A673 (cell line): ENCODE measurements around the gene CNOT10. TPM values are rescaled to one million over a fixed set of nuclear protein-coding genes. Genes with fewer than 3 reads are reported as not detected.

Source experiments
- BruUV-seq: library from RNA; stranded (reverse); fragments of 400-500 nt; replicated peaks from 2 replicates; lab custom pipeline; 2021; lab: Mats Ljungman, UMichigan
- CTCF ChIA-PET: fragments of 300-600 bp; sonication (Branson Sonifier 250); formaldehyde crosslinking; loops from one replicate; lab custom pipeline; 2022; ENCODE audit warnings: antibody characterized with exemption; lab: Charles Lee
- POLR2A ChIA-PET: fragments of 300-600 bp; sonication (Branson Sonifier 250); formaldehyde crosslinking; loops from one replicate; lab custom pipeline; 2022; ENCODE audit warnings: antibody characterized with exemption; ENCODE audit not compliant: low non-redundant PET; lab: Charles Lee
- DNase-seq: peaks from one replicate; pipeline ENCODE4 v3.0.0-alpha.2; 2015; ENCODE audit warnings: low spot score
- H3K27ac ChIP-seq: fragments of 200-600 bp; sonication (generic); 2 replicates; pipeline ENCODE4 v1.5.1; 2016; ENCODE audit warnings: mixed run types, low read depth, mild to moderate bottlenecking, mixed read lengths, antibody characterized with exemption, low read length; ENCODE audit not compliant: poor library complexity, severe bottlenecking
- H3K27me3 ChIP-seq: fragments of 200-600 bp; sonication (generic); replicated peaks from 2 replicates; pipeline ENCODE4 v1.6.1; 2017; ENCODE audit warnings: mixed run types, low read depth, mild to moderate bottlenecking, mixed read lengths, antibody characterized with exemption, low read length; ENCODE audit not compliant: insufficient read depth, poor library complexity
- H3K36me3 ChIP-seq: fragments of 200-600 bp; sonication (generic); 2 replicates; pipeline ENCODE4 v1.6.1; 2016; ENCODE audit warnings: mixed run types, mild to moderate bottlenecking, mixed read lengths, antibody characterized with exemption, low read length; ENCODE audit not compliant: insufficient read depth, poor library complexity, severe bottlenecking
- H3K4me1 ChIP-seq: fragments of 200-600 bp; sonication (generic); 2 replicates; pipeline ENCODE4 v1.6.1; 2017; ENCODE audit warnings: mixed run types, mild to moderate bottlenecking, mixed read lengths, antibody characterized with exemption, low read length; ENCODE audit not compliant: insufficient read depth, poor library complexity, severe bottlenecking
- H3K4me3 ChIP-seq: fragments of 200-600 bp; sonication (generic); 2 replicates; pipeline ENCODE4 v1.5.1; 2016; ENCODE audit warnings: low read depth, mixed run types, mild to moderate bottlenecking, mixed read lengths, low read length; ENCODE audit not compliant: poor library complexity, severe bottlenecking
- H3K9me3 ChIP-seq: fragments of 200-600 bp; sonication (generic); 2 replicates; pipeline ENCODE4 v1.6.1; 2016; ENCODE audit warnings: mixed run types, low read depth, mild to moderate bottlenecking, mixed read lengths, antibody characterized with exemption, low read length; ENCODE audit not compliant: poor library complexity, severe bottlenecking
- CTCF ChIP-seq: fragments of 300-800, 200-600 bp; sonication (generic); conservative IDR thresholded peaks from 2 replicates; pipeline ENCODE4 v1.5.1; 2017; ENCODE audit warnings: low read depth, mild to moderate bottlenecking, antibody characterized with exemption, low read length, moderate library complexity, mixed read lengths
- EZH2 ChIP-seq: fragments of 200-600 bp; sonication (generic); IDR thresholded peaks from 2 replicates; pipeline ENCODE4 v1.6.1; 2017; ENCODE audit warnings: borderline replicate concordance, low read depth, mild to moderate bottlenecking, mixed read lengths, antibody characterized with exemption, low read length; ENCODE audit not compliant: poor library complexity, severe bottlenecking
- intact Hi-C: fragments of 100-400 bp; cut with micrococcal nuclease; formaldehyde crosslinking; loops from one replicate; pipeline ENCODE4 v1.10.0; 2022; ENCODE audit not compliant: unreplicated experiment
- total RNA-seq: library from RNA; stranded (reverse); gene quantifications from 2 replicates; pipeline ENCODE4 v1.2.3, GENCODE V29; 2021

The CNOT10 gene
- total RNA-seq, 1 experiment from 2014 or later: 47.8 TPM

DNA sequence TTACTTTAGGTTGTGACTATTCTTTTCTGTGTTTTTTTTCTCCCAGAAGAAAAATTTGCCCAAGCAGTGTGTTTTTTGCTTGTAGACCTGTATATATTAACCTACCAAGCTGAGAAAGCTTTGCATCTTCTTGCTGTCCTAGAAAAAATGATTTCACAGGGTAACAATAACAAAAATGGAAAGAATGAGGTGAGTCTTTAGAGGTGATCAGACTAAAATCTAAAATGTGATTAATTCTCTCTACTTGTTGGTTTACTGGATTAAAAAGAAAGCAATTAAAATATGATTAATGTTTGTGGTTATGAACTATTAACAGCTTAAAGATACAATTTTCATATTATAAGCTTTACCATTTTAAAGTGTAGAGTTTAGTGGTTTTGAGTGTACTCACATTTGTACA, 28.2 kb downstream of the CNOT10 start:
- H3K9me3 ChIP-seq: no peaks in the 10 kb centered on the region
- CTCF ChIA-PET: no interaction called here
- H3K27me3 ChIP-seq: no peaks in the 10 kb centered on the region
- no TSS peak for BruUV-seq
- no peak for DNase-seq
- no peak overlapping the region for H3K27ac ChIP-seq
- H3K4me1 ChIP-seq: peaks cover 32% of the 10 kb centered on the region
- no peak for TF ChIP-seq EZH2
- no peak for TF ChIP-seq CTCF
- H3K4me3 ChIP-seq: no peak overlapping the region
- peaks cover 26% of the 10 kb centered on the region for H3K36me3 ChIP-seq
- POLR2A ChIA-PET: no interaction called here
- intact Hi-C loops: no loop called here

DNA sequence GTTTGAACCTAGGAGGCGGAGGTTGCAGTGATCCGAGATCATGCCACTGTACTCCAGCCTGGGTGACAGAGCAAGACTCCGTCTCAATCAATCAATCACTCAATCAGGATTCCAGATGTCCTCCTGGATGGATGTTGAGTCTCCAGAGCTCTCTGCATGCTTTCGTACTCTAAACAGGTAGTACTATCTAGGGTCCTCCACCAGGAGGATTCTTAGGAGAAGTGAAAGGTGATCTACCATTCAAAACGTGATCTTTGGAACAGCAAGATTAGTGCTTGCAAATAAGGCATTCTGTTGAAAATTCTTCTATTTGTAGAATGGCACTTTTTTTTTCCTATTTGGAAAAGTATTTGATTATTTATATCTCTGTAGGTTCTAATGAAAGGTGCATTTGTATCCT, 34.3 kb downstream of the CNOT10 start:
- no peaks in the 10 kb centered on the region for H3K27me3 ChIP-seq
- H3K36me3 ChIP-seq: peaks cover 29% of the 10 kb centered on the region
- H3K9me3 ChIP-seq: no peaks in the 10 kb centered on the region
- no peak overlapping the region for H3K4me3 ChIP-seq
- ChIA-PET POLR2A (no interaction called here), CTCF (no interaction called here)
- no peaks in the 10 kb centered on the region for H3K4me1 ChIP-seq
- no TSS peak for BruUV-seq
- DNase-seq: no peak
- H3K27ac ChIP-seq: no peak overlapping the region
- intact Hi-C loops: no loop called here
- no peak for TF ChIP-seq EZH2
- no peak for TF ChIP-seq CTCF

- ChIA-PET POLR2A (no interaction called here), CTCF (no interaction called here)
- no peaks in the 10 kb centered on the region for H3K9me3 ChIP-seq
- H3K4me1 ChIP-seq: no peaks in the 10 kb centered on the region
- DNase-seq: no peak
- no peaks in the 10 kb centered on the region for H3K27me3 ChIP-seq
- H3K36me3 ChIP-seq: peaks cover 29% of the 10 kb centered on the region
- intact Hi-C loops: no loop called here
- BruUV-seq: no TSS peak
- H3K4me3 ChIP-seq: no peak overlapping the region
- no peak overlapping the region for H3K27ac ChIP-seq
- TF ChIP-seq EZH2 (no peak), CTCF (no peak)
Measured at GRCh38 chr3:32719931-32720330, 34.9 kb downstream of the CNOT10 start.
